Measurements from ENCODE around the gene ILRUN.

Gene ILRUN

GRCh38 chr6:34664256-34664971, 32.2 kb downstream of the ILRUN start:
- TF ChIP-seq CTCF (IDR thresholded peaks at IDR 0.05), result no peak

GRCh38 chr6:34663831-34664255, 32.7 kb downstream of the ILRUN start:
- TF ChIP-seq CTCF (IDR thresholded peaks at IDR 0.05), result no peak

- TF ChIP-seq CTCF (IDR thresholded peaks at IDR 0.05), result no peak
Observed at GRCh38 chr6:34663371-34663770, 33.2 kb downstream of the ILRUN start.

- TF ChIP-seq CTCF (IDR thresholded peaks at IDR 0.05), result no peak
Observed at GRCh38 chr6:34661357-34661756, 35.2 kb downstream of the ILRUN start.

GRCh38 chr6:34658605-34659265, 37.8 kb downstream of the ILRUN start:
- TF ChIP-seq CTCF (IDR thresholded peaks at IDR 0.05), result no peak

GRCh38 chr6:34657307-34657978, 39.1 kb downstream of the ILRUN start:
- TF ChIP-seq CTCF (IDR thresholded peaks at IDR 0.05), result no peak

- TF ChIP-seq CTCF (IDR thresholded peaks at IDR 0.05), result no peak
Observed at GRCh38 chr6:34657037-34657306, 39.6 kb downstream of the ILRUN start.
